Tongue (tissue), 2 donors: Measurements from ENCODE around the gene TTC9. TPM values are rescaled to one million over a fixed set of nuclear protein-coding genes. Genes with fewer than 3 reads are reported as not detected.
"Not testable (repeated sequence)": the region's sequence is repeated elsewhere in the genome, so short reads cannot be mapped to it uniquely, and the experiment has no call there.

ENCODE experiments used
- DNase-seq: peaks from one replicate; pipeline ENCODE4 v3.0.0-alpha.2; 2015
- total RNA-seq: library from RNA; depleted of rRNA; stranded (reverse); fragments of >200 nt; gene quantifications from one replicate; pipeline ENCODE4 v1.2.3, GENCODE V29; 2014

TTC9 gene
- total RNA-seq, 1 donor from 2014 or later, result 4.2 TPM

DNA sequence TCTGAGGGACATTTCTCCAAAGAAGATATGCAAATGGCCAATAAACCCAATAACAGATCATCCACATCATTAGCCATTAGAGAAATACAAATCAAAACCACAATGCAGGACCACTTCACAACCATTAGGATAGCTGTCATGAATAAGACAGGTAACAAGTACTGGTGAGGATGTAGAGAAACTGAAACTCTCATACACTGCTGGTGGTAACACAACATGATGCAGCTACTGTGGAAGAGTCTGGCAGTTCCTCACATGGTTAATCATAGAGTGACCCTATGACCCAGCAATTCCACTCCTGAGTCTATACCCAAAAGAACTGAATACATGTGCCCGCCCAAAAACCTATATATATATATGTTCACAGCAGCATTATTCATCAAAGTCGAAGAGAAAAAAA lies 39.0 kb downstream of the TTC9 start:
- DNase-seq, result no peak

DNA sequence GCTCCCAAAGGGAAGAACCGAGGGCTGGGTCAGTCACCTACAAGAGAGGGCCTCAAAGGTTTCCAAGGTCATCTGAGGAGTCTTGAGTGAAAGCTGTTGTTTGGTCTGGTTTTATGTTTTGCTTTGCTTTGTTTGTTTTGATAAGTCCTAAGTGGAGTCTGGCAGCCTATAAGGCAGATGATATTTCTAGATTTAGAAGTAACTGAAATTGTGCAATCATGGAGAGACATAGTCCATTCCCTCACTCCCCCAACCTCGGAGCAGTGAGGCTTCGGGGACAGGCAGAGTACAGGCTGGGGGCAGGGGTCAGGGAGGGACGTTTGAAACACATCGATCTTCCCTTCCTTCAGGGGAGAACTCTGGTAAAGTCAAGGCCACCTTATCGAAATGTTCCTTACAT lies 42.3 kb downstream of the TTC9 start:
- DNase-seq, result no peak

DNA sequence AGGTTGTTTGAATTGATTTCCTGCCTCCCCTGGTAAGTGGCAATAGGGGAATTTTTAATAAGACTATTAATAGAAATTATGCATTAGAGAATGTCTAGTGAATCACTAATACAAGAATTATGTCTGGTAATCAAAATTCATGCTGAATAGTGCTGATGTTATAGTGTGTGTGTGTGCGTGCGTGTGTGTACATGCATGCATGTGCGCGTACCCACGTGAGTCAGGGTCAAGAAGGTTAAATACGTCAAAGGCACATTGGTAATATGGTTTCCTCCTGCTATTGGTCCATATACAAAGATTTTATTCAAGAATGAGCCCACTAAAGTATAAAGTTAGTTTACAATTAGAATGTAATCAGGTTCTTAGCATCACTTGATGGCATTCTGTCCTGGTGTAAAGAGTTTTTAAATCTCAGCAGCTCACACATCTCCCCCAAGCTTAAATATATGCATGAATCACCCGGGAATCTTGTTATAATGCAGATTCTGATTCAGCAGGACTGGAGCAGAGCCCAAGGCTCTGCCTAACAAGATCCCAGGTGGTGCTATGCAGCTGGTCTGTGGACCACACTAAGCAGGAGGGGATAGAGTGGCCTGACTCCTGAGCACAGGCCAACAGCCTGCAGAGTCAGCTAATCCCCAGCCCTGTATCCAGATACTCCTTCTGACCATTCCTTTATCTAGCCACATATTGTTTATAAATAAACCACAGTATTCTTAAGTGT lies 43.9 kb downstream of the TTC9 start:
- DNase-seq, result no peak

DNA sequence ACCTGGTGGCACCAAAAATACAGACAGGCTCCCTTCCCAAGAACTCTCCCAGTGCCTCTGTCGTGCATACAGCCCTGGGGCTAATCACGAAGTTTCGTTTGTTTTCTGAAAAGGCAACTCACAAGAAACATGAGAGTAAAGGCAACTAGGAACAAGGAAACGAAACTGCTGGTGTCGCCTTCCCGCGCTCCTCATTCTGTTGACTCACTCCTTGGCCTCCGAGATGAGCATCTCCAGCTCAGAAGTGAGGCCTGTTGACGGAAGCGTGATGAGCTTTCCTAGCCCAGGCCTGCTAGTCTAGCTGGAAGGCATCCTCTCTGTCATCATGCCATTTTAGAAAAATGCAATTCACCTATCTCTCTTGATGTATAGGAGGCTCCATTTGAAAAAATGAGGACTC lies 50.5 kb downstream of the TTC9 start:
- no peak for DNase-seq

DNA sequence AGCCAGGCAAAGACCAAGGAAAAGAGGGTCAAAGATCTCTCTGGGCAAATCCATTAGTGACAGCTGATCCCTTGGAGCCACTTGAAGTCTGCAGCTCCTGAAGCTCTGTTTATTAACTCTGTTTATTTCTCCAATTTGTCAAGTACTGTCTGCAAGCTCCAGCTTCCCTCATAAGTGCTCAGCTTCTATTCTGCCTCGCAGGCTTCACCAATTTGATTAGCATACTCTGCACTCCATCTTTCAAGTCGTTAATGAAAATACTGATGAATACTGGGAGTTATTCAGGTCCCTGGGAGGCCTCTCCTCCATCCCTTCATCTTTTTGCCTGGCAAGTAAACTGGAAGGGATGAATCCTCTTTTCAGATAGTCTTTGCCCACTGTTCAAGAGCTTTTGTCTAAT lies 54.3 kb downstream of the TTC9 start:
- no peak for DNase-seq

DNA sequence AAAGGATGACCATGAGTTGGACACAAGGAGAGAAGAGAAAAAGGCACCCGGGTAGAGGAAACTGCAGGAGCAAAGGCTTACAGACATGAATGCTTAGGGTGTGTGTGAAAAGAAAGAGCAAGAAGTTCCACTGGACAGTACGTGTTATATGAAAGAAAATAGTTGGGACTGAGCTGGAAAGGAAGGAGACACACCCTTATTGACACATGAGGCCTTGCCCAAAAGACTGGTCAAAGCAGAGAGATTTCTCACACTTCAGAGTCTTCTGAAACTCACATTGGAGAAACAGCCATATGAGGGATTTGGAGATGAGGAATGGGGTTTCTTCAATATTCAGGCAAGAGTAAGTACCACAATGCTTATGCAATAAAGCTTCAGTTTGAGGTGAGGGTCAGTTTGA lies 56.0 kb downstream of the TTC9 start:
- DNase-seq, result no peak

DNA sequence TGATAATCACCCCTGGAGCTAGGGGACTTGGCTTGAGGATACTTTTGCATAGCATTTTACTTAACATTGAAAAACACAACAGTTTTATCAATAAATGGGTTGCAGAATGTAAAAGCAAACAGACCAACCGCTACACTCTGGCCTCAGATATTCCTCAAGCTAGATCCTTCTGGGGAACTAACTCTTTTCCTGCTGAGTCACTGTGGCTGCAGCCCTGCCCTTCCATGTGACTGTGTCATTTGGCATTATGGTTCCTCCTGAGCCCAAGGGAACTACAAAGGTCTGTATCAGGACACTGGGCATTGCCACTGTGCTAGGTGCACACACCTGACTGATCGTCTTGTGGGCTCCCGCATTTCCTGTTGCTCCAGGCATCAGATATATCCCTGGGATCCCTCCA lies 56.6 kb downstream of the TTC9 start:
- no peak for DNase-seq

DNA sequence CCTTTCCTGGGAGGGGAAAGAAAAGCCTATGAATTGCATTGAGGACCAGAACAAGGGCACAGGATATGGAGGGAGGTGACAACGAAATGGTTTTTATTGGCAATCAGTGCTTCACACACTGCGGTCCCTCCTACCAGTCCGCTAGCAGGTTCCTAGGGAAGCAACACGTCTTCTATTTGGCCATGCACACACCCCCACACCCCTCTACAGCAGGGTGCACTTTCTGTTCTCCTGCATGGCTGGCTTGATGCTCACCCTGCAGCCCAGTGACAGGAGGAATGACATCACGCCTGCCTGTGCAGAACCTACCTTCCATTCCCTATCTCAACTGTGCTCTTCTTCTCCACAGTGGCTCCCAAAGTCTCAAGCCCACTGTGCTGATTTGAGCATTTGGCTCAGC lies 57.9 kb downstream of the TTC9 start:
- no peak for DNase-seq

DNA sequence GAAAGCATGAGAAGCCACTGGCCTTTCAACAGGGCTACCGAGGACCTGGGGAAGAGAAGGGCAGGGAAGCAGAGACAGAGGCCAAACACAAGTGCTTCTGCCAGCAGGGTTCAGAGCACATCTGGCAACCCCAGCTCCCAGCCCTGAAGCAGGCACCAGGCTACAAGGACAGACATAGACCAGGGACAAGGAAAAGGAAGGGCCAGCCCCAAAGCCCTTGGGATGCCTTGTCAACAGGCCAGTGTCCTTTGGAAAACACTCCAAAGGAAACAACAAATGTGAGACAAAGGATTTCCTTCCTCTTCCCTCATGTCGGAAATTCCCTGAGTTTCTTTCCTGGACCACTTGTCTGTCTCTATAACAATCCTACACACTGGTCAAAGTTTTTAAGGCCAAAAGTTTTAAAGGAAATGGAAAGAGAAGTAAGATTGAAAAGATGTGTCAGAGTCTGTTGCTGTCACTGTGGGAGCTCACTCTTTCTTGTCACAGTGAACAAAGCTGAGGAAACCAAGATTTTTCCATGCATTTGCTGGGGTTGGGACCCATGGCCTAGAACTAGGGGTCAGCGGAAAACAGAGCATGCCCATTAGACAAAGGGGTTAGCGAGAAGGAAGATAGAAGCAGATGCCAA lies 59.4 kb downstream of the TTC9 start:
- DNase-seq, result no peak

DNA sequence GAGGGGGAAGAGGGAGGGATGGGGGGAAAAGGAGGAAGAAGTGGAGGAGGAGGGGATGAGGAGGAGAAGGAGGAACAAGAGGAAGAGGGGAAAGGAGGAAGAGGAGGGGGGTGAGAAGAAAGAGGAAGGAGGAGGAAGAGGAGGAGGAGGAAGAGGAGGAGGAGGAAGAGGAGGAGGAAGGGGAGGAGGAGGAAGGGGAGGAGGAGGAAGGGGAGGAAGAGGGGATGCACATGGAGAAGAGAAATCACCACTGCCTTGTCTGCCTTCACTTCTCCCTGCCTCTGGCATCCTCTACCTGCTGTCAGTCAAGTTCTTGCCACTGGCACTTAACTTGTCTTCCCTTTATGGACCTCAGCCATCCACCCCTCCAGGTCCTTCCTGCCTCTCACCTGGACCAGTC lies 59.9 kb downstream of the TTC9 start:
- DNase-seq, result no peak

DNA sequence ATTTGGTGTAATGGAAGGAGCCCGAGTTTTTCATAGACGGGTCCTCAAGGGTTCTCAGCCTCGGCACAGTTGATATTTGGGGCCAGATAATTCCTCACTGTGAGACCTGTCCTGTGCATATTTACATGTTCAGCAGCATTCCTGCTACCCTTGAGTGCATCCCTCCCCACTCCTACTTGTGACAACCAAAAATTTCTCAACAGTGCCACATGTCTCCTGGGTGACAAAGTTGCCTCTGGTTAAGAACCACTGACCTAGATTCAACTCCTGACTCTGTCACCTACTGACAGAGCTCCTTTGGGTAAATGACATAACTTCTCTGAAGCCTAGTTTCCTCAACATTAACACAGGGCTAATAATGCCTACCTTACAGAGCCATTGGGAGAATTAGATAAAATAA lies 60.4 kb downstream of the TTC9 start:
- no peak for DNase-seq

DNA sequence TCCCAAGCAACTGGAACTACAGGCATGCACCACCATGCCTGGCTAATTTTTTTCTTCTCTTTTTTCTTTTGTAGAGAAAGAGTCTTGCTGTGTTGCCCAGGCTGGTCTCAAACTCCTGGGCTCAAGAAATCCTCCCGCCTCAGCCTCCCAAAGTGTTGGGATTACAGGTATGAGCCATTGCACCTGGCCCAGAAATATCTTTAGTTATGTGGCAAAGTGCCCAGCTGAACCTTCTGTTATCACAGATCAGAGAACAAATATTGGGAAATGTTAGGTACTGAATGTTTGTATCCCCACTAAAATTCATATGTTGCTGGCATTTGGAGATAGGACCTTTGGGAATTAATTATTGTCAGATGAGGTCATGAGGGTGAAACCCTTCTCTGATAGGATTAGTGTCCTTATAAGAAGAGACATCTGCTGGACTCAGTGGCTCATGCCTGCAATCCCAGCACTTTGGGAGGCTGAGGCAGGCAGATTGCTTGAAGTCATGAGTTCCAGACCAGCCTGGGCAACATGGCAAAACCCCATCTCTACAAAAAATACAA lies 62.0 kb downstream of the TTC9 start:
- not testable (repeated sequence) for DNase-seq

DNA sequence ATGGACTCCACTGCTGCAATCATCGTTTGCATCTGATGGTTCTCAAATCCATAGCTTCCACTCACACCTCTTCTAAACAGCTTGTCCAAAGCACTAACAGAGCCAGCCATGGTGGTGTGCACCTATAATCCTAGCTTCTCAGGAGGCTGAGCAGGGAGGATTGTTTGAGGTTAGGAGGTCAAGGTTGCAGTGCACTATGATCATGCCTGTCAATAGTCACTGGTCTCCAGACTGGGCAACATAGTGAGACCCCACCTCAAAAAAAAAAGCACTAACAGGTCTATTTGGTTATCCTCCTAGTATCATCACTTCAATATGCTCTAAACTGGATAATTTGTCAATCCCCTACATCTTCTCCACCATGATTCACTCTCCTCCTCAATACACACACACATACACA lies 63.2 kb downstream of the TTC9 start:
- no peak for DNase-seq

DNA sequence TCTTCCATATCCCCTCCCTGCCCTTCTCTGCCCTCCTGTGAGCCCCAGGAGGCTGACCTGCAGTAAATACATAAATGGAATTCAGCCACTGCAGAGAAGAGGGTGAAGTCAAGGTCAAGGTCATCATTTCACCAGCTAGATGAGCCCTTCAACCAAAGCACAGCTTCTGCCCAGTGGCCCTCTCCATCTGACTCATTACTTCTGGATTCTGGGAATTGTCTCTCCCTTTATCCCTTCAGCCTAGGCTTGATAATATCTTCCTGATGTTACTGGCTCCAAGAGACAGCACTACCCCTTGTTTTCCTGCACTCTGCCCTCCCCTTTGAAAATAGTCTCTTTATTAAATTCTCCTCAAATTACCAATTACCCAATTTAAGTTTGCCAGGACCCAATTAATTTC lies 64.5 kb downstream of the TTC9 start:
- no peak for DNase-seq

DNA sequence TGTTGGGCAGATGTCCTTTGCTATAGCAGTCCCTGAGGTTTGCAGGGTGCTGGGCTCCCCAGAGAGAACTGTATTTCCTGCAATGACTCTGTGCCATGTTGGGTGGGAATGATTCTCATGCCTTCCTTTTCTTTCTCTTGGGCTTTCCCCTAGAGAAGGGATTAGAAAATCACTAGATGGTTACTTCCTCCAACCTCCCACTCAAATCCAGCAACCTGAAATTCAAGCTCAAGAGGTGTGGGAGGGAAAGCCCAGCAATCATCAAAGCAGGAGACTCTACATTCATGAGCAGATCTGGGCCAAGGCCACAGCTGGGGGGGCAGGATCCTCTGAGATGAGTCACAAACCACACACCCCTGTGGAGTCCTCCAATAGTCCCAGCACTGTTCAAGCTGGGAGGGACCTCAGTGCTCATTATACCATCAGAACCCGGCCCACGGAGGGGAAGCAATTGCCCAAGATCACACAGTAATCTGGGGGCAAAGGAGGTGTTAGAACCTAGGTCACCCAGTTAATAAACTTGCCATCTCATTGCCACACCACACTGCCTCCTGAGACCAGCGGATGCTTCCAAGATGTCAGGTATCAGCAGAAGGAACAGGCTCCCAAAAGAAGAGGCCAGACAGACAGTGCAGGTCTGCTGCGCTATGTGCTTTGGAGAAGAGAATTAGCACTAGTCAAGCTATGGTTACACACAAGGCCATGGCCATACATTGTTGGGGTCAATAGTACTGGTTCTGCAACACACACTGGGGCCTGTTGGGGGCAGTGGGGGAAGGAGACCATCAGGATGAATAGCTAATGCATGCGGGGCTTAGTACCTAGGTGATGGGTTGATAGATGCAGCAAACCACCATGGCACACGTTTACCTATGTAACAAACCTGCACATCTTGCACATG lies 65.7 kb downstream of the TTC9 start:
- no peak for DNase-seq

DNA sequence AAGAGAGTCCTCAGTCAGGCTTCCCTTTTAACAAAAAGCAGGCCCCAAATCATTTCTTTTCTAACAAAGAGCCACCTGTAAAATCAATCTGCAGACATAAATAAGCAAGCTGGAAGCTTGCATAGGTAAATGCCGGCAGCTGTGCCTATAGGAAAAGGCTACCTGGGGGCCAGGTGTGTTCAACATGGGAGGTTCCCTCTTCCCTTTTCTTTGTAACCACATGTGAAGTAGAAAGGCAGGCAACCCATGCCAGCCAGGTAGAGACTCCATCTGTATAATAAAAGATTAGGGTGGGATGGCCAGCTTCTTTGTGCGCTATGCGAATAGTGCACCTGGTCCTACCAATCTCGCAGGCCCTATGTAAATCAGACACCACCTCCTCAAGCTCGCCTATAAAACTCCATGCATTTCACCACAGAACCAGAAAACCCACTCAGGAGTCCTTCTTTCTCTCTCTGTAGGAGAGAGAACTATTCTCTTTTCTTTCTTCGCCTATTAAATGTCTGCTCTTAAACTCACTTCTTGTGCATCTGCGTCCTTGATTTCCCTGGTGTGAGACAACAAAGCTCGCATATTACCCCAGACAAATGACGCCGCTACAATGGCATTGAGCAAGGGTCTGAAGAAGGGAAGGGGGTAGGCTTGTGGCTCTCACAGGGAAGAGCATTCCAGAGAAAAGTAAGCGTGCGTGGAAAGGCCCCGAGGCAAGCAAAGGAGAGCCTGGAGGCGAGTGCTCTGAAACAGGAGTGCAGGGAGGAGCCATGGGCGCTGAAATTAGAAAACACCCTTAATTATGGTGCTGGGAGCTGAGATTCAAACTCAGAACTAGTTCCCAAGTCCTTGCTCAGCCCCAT lies 67.2 kb downstream of the TTC9 start:
- no peak for DNase-seq

DNA sequence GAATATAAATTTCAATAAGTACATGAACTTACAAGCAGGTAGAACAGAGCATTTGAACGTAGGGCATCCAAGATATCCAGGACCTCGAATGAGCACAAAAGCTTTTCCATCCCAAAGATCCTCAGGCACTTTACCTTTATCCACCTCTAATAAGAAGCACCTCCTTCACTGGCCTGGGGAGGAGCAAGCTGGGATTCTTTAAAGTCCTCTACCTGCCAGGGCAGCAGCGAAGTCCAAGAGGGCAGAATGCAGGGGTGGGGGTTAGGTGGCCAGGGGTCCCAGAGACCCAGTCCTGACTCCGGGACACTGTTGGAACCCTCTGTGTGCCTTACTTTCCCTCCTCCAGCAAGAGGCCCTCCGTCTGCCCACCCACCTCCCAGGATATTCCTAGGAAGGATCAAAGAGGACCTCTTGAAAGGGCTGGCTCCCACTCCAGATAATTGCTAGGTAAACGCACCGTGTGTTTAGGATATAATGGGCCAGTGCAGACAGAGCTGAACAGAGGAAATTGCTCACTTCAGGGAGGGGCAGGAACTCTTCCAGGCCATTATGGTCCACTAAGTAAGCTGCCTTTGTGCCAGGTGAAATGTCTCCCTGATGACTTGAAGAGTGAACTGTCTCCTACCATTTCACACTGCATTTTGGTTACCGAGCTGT lies 68.1 kb downstream of the TTC9 start:
- no peak for DNase-seq

DNA sequence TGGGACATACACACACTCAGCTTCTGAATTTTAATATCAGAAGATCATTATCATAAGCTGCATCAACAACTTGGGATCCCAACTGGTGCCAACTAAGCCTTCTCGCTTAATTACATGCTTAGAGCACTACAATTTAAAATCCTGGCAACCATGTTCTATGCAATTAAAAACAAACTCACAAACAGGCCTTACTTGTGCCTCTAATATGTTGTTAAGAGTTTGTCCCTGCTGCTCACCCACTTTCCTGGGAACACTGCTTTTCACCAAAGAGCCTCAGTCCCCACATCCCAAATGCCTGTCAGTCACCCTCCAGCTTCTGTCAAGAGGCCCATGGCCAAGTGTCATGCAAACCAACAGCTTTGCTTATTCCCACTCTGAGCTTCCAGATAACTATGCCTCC lies 69.7 kb downstream of the TTC9 start:
- DNase-seq, result no peak

DNA sequence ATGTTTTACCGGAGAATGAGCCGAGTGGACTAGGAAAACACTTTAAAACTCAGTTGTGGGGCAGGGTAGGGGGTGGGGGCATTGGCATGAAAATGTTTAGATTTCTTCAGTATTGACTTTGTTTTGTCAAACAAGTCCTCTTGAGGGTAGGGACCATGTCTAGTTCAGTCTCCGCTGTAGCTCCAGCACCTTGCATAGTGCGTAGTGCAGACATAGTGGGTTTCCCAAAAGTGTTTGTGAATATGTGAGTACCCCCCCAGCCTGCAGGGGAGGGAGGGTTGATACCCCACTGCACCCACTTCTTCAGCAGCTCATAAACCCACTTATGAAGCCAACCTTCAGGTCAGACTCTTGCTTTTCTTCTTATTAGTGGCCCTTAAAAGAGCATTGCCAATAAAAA lies 71.4 kb downstream of the TTC9 start:
- no peak for DNase-seq

DNA sequence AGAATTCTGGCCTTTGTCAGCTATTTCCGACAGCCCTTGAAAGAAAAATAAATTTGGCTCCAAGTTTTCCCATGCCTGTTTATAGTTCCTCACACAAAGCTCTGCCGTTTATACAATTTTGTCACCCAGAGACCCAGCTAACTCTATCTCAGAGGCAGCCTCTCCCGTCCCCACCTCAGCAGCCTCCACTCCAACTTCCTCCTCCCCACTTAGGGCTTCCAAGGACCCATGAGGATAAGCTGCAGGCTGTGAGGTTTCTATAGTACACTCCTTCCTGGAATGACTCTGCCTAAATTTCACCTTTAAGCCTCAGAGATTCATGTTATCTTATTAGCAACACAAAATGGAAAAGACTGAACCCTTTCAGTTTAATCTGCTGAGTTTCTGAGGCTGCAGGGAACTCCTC lies 71.8 kb downstream of the TTC9 start:
- peak; percentile 12 for DNase-seq

DNA sequence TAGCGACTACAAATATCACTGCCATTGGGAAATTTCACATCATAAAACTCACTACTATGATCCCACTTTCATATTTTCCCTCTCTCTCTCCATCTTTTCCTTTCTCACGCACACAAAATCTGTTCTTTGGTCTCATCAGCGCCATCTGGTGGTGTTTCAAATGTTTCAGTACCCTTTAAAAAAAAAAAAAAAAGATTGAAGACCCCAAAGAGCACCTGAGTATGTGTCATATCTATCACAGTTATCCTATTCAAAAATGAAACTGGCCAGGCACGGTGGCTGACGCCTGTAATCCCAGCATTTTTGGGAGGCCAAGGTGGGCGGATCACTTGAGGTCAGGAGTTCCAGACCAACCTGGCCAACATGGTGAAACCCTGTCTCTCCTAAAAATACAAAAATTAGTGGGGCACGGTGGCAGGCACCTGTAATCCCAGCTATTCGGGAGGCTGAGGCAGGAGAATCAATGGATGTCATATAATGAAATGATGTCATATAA lies 72.4 kb downstream of the TTC9 start:
- DNase-seq, result peak; percentile 86
